H1 (cell line): Measurements from ENCODE around the gene BIN1. TPM values are rescaled to one million over a fixed set of nuclear protein-coding genes. Genes with fewer than 3 reads are reported as not detected.

ENCODE experiments used
- CBX8 ChIP-seq: fragments of 300-800, 300-1000 bp; sonication (generic); IDR thresholded peaks from 2 replicates; pipeline ENCODE4 v1.7.1; 2016; ENCODE audit warnings: low read depth, low read length, borderline replicate concordance
- CTBP2 ChIP-seq: IDR thresholded peaks from 2 replicates; pipeline ENCODE4 v1.7.0; 2011; ENCODE audit warnings: borderline replicate concordance, mild to moderate bottlenecking, moderate library complexity, mixed read lengths, low read length; ENCODE audit not compliant: insufficient read depth, insufficient read length
- GTF2F1 ChIP-seq: IDR thresholded peaks from 2 replicates; pipeline ENCODE4 v1.6.1; 2012; ENCODE audit warnings: low read depth, low read length, improper control_type of control experiment, borderline replicate concordance
- JUND ChIP-seq: IDR thresholded peaks from 2 replicates; pipeline ENCODE4 v1.6.1; 2011; ENCODE audit warnings: mild to moderate bottlenecking, improper control_type of control experiment, low read length
- polyA plus RNA-seq, 7 experiments: library from polyadenylated mRNA; depleted of rRNA in 3 of 7; stranded (reverse) in 5 of 7; unstranded in 2 of 7; fragments of >200 nt in 5 of 7; fragments of 200-250 nt in 2 of 7; gene quantifications; 1 replicate in 5 of 7; 2 replicates in 1 of 7; 4 replicates in 1 of 7; pipeline versions ENCODE4 v1.2.1 to v1.2.3, GENCODE V29; 2011 to 2013; ENCODE audit warnings: missing spikeins in 2 of 7, mixed read lengths in 2 of 7
- total RNA-seq: library from RNA; stranded (reverse); fragmentation: NEBNext Ultra II Directional; extraction: Animal tissue kit (Norgen Biotek cat#: 25700); gene quantifications from 2 replicates; pipeline ENCODE4 v1.2.1, GENCODE V29; 2021
- TF ChIP-seq, protein P1 (sequence below): IDR thresholded peaks from 2 replicates; pipeline ENCODE4 v1.6.1; 2011; ENCODE audit warnings: low read length, improper control_type of control experiment

The BIN1 gene
- total and polyA plus RNA-seq, 2 of the 8 experiments (the other 6 are each of a cell fraction or from before 2014, with no cell fraction given) = 23.6 to 35.6 TPM

DNA sequence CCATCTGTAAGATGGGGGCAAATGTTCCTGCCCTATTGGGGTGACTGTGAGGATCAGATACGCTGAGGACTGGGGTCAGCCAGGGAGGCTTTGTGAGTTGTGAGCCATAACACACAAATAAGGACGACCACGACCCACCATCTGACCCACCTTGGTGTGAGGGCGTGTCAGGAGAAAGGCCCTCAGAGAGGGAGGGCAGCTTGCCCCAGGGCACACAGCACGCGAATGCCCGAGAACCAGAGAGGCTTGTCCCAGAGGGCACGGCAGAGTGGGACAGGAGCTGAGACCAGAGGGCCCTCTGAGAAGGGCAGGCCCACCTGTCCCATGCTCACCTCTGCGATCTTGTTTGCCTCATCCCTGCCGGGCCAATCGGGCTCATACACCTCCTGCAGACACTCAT lies 36.7 kb downstream of the BIN1 start (continued):
- TF ChIP-seq, protein P1, sequence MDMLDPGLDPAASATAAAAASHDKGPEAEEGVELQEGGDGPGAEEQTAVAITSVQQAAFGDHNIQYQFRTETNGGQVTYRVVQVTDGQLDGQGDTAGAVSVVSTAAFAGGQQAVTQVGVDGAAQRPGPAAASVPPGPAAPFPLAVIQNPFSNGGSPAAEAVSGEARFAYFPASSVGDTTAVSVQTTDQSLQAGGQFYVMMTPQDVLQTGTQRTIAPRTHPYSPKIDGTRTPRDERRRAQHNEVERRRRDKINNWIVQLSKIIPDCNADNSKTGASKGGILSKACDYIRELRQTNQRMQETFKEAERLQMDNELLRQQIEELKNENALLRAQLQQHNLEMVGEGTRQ = no peak
- no peak for TF ChIP-seq CTBP2
- no peak for TF ChIP-seq JUND
- no peak for TF ChIP-seq CBX8
- no peak for TF ChIP-seq GTF2F1
